ENCODE results near the gene ADRA2C.

DNA sequence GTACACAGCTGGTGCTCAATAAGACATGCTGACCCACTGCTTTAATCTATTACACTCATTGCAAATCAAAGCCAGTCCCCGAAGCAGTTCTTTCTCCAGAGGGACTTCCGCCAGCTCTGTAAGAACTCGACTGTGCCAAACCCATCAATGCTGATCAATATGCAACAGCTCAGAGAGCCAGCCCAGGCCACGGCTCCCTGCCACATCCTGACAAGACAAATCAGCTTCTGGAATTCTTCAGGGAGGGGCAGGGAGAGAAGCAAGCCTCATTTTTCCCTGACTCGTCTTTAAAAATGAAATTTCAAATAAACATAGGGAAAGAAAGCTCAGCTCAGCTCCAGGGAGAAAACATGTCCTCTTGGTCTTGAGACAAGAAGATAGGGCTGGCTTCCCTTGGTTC is 5.3 kb upstream of the ADRA2C start:
- TF ChIP-seq EZH2 (IDR thresholded peaks at IDR 0.05; ENCODE audit: borderline replicate concordance, low read length), result no peak
- TF ChIP-seq, protein P1, sequence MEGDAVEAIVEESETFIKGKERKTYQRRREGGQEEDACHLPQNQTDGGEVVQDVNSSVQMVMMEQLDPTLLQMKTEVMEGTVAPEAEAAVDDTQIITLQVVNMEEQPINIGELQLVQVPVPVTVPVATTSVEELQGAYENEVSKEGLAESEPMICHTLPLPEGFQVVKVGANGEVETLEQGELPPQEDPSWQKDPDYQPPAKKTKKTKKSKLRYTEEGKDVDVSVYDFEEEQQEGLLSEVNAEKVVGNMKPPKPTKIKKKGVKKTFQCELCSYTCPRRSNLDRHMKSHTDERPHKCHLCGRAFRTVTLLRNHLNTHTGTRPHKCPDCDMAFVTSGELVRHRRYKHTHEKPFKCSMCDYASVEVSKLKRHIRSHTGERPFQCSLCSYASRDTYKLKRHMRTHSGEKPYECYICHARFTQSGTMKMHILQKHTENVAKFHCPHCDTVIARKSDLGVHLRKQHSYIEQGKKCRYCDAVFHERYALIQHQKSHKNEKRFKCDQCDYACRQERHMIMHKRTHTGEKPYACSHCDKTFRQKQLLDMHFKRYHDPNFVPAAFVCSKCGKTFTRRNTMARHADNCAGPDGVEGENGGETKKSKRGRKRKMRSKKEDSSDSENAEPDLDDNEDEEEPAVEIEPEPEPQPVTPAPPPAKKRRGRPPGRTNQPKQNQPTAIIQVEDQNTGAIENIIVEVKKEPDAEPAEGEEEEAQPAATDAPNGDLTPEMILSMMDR (IDR thresholded peaks at IDR 0.05; ENCODE audit: low read length), result no peak

All from OCI-LY1 (cell line).